HG03457 (cell line): Measurements from ENCODE around the gene ZFYVE1.
"Not testable (repeated sequence)": the region's sequence is repeated elsewhere in the genome, so short reads cannot be mapped to it uniquely, and the experiment has no call there.

Source experiments
- ATAC-seq: cut with Tn5 transposase; IDR thresholded peaks from one replicate; pipeline ENCODE4 v1.9.1; 2021; ENCODE audit warnings: moderate number of reproducible peaks; ENCODE audit not compliant: unreplicated experiment

Gene ZFYVE1

GRCh38 chr14:73026845-73027542, at the start of gene ZFYVE1:
Gene ZFYVE1 (minus strand): TSS chr14:73027106. CDS start chr14:73024508, 2,598 bp downstream.
- ATAC-seq = peak; percentile 93

- ATAC-seq = no peak
Measured at GRCh38 chr14:73069585-73069984, 42.7 kb upstream of the ZFYVE1 start.

- no peak for ATAC-seq
Measured at GRCh38 chr14:73058922-73059673, 32.2 kb upstream of the ZFYVE1 start.

GRCh38 chr14:73058224-73058921, 31.5 kb upstream of the ZFYVE1 start, which contains the start of gene RBM25:
Gene RBM25 (plus strand): TSS chr14:73058534. CDS start chr14:73071642, 13,108 bp downstream.
- ATAC-seq = peak; percentile 93

- ATAC-seq = no peak
Measured at GRCh38 chr14:73057944-73058223, 31.0 kb upstream of the ZFYVE1 start.

- no peak for ATAC-seq
Measured at GRCh38 chr14:73055251-73055650, 28.3 kb upstream of the ZFYVE1 start.

- no peak for ATAC-seq
Measured at GRCh38 chr14:73049428-73049827, 22.5 kb upstream of the ZFYVE1 start.

- no peak for ATAC-seq
Measured at GRCh38 chr14:73047808-73048207, 20.9 kb upstream of the ZFYVE1 start.

GRCh38 chr14:73036706-73037450, 10.0 kb upstream of the ZFYVE1 start:
- not testable (repeated sequence) for ATAC-seq

- ATAC-seq = no peak
Measured at GRCh38 chr14:73027984-73028383, 1.1 kb upstream of the ZFYVE1 start.

GRCh38 chr14:73027546-73027945, 640 bp upstream of the ZFYVE1 start:
- ATAC-seq = no peak

- ATAC-seq = no peak
Measured at GRCh38 chr14:73026243-73026844, 562 bp downstream of the ZFYVE1 start.

GRCh38 chr14:73025544-73025943, 1.4 kb downstream of the ZFYVE1 start:
- ATAC-seq = no peak

GRCh38 chr14:73022051-73022450, 4.9 kb downstream of the ZFYVE1 start:
- no peak for ATAC-seq

GRCh38 chr14:73016011-73016410, 10.9 kb downstream of the ZFYVE1 start:
- not testable (repeated sequence) for ATAC-seq

GRCh38 chr14:73015552-73015951, 11.4 kb downstream of the ZFYVE1 start:
- not testable (repeated sequence) for ATAC-seq

GRCh38 chr14:73014105-73014504, 12.8 kb downstream of the ZFYVE1 start:
- no peak for ATAC-seq

- ATAC-seq = not testable (repeated sequence)
Measured at GRCh38 chr14:73011189-73011588, 15.7 kb downstream of the ZFYVE1 start.

GRCh38 chr14:73008501-73008900, 18.4 kb downstream of the ZFYVE1 start:
- no peak for ATAC-seq

- no peak for ATAC-seq
Measured at GRCh38 chr14:73007835-73008234, 19.1 kb downstream of the ZFYVE1 start.

GRCh38 chr14:73004641-73005040, 22.3 kb downstream of the ZFYVE1 start:
- ATAC-seq = not testable (repeated sequence)
